HG02798 (cell line): Measurements from ENCODE around the gene TRIM61.
"Not testable (repeated sequence)": the region's sequence is repeated elsewhere in the genome, so short reads cannot be mapped to it uniquely, and the experiment has no call there.

Source experiments
- ATAC-seq: cut with Tn5 transposase; IDR thresholded peaks from one replicate; pipeline ENCODE4 v1.9.1; 2021; ENCODE audit warnings: mild to moderate bottlenecking; ENCODE audit not compliant: unreplicated experiment, poor library complexity

Gene TRIM61

DNA sequence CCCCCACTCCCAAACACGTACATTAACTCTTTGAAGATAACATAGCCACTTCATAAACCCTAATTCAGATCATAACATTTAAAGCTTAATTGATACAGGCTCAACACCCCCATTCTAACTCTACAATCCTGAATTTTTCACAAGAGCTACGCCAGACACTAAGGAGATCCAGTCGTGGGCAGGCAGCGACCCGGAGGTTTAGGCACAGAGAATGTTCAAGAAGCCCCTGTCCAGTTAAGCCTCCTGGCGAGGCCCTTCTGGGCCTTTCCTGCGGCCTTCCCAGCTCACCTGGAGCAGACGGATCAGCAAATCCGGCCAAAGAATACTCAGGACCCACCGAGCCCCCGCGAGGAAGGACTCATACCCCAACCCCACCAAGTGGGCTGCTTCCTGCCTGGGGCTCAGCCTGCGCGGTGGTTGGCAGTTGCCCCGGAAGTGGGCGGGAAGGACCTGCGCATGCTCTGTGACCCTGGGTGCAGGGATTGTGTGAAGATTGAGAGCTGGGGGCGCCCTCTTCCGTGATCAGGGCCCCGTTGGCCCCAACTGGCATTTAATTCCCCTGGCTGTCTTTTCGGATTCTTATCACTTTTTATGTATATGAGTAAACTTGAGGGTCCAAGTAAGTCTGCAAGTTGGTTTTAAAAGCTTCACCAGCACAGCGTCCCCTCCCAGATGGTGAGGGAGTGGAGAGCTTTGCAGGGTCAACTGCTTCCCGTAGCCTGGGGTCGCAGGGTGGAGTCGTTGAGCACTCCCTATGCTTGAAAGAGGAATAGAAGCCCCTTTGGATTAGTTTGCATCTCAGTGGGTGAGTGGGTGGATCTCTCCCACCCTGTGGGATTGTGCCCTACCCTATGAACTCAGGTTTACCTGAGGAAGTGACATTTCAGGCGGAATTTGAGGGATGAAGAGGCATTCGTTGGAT, at the start of gene TRIM61:
TRIM61 (minus strand) TSS at position 415 of the 922 bp plus-strand sequence. CDS start 7,655 bp downstream, outside the sequence.
- peak; percentile 100 for ATAC-seq

DNA sequence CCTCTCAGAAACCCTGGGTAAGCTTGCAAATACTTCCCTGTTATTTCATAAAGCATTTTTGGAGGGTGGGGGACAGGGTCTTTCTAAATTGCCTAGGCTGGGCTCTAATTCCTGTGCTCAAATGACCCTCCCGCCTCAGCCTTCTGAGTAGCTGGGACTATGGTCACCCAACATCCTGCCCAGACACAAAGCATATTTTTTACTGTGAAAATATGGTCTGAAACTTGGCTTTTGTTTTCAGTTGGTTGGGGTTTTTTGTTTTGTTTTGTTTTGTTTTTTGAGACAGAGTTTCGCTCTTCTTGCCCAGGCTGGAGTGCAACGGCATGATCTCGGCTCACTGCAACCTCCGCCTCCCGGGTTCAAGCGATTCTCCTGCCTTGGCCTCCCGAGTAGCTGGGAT, 48.3 kb upstream of the TRIM61 start:
- ATAC-seq: peak; percentile 47

DNA sequence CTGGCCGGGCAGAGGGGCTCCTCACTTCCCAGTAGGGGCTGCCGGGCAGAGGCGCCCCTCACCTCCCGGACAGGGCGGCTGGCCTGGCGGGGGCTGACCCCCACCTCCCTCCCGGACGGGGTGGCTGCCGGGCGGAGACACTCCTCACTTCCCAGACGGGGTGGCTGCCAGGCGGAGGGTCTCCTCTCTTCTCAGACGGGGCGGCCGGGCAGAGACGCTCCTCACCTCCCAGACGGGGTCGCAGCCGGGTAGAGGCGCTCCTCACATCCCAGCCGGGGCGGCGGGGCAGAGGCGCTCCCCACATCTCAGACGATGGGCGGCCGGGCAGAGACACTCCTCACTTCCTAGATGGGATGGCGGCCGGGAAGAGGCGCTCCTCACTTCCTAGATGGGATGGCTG, 42.5 kb upstream of the TRIM61 start:
- not testable (repeated sequence) for ATAC-seq

DNA sequence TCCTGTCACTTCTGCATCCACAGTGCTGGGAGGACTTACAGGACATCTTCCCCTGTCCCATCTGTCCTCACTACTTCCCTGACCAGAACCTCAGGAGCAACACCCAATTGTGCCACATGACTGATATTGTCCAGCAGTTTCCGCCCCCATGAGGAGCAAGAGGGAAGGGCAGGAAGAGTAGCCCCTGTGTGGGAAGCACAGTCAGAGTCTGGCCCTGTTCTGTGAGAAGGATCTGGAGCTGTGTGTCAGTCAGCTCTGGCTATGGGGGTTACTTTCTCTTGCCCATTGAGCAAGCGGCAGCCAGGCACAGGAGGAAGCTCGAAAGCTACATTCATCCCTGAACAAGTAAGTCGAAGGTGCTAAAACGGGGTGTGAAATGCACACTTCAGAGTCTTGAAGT, 39.5 kb upstream of the TRIM61 start:
- peak; percentile 70 for ATAC-seq

DNA sequence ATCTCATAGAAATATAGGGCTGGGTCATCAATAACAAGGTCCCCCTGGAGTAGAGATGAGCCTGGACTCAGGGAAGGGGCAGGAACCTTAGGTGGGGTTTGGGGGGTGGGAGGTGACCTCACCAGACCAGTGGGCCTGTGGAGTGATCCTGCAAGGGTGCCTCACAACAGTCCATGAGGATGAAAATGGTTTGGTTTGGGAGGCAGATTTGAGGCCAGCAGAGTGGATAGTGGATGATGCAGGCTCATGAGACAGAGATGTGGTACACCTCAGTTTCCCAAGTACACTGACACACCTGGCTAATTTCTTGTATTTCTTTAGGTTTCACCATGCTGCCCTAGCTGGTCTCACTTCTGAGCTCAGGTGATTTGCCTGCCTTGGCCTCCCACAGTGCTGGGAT, 36.2 kb upstream of the TRIM61 start:
- ATAC-seq: no peak

DNA sequence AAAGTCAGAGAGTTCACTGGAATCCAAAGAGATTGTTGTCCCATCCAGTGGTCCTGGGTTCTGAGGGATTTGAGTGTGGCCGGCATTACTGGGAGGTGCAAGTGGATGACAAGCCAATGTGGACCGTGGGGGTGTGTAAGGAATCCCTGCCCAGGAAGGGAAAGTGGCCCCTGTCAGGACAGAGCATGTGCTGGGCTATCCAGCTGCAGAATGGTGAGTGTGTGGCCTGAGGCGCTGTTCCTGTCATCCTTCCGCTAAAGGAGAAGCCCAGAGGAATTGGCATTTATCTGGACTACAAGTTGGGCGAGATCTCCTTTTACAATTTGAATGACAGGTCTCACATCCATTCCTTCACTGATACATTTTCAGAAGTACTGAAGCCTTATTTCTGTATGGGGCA, 33.9 kb upstream of the TRIM61 start:
- ATAC-seq: no peak

DNA sequence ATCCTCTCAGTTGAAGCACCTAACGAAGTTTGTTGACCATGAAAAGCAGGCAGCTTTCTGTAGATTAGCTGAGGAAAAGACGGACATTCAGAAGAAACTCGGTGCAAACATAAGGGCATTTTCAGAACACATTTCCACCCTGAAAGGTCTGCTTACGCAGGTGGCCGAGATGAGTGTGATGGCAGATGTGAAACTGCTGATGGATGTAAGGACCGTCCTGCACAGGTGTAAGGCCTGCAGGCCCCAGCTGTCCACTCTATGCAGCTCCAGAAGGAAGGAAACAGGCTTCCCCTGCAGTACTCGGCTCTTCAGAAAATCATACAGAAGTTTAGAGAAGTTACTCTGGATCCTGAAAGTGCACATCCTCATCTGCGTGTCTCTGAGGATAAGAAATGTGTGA, 33.5 kb upstream of the TRIM61 start:
- no peak for ATAC-seq

DNA sequence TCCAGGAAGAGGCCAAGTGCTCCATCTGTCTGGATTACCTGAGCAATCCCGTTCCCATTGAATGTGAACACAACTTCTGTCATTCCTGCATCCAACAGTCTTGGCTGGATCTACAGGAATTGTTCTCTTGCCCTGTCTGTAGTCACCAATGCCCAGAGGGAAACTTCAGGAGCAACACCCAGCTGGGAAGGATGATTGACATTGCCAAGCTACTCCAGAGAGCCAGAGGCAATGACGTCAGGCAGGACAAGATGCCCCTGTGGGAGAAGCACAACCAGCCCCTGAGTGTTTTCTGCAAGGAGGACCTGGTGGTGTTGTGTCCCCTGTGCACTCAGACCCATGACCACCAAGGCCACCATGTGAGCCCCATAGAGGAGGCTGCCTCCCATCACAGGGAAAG, 33.0 kb upstream of the TRIM61 start:
- no peak for ATAC-seq

DNA sequence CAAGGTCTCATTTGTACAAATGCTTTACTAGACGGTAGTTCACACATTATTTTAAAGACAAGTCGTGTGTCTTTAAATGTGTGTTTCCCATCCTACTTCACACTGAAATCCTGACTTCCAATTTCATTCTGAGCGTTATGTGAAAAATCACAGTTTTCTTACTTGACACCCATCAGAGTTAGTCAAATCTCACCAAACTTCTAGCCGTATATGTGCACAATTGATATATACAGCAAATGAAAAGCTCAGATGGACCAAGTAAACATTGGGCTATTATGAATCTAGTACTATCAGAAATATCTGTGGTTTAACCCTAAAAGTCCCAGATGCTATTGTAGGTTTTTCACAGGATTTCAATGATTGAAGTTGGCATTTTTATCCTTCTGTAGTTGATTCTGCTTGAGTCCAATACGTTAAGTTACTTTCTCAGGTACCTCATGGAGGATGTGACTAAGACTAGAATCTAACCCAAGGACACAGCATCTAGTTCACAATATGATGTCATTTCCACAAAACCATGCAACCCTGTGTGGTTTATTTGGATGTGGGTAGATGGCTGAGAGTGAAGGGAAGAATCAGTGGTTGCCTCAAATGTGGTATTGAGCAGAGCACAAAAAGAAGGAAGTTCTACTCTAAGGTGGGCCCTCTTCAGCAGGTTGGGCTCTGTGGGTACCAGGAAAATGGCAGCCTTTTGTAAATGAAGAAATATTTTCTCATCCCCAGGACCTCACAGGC, 32.2 kb upstream of the TRIM61 start:
- peak; percentile 67 for ATAC-seq

DNA sequence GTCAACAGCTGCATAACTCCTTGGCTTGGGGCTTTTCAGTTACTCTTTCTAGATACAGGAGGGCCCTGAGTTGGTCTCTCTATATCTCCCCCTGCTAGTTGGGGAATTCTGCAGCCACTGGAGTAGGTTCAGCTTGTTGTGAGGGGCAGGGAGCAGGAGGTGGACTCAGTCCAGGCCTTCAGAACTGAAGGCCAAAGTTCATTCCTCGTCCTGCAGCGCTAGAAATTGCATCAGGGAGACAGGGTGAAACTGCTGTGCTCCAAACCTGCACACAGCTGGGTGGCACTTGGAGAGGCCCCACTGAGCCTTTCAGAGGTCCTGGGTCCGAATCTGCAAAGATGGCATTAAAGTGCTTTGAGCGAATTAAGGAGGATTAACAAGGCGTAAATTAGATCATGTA, 29.4 kb upstream of the TRIM61 start:
- ATAC-seq: no peak

DNA sequence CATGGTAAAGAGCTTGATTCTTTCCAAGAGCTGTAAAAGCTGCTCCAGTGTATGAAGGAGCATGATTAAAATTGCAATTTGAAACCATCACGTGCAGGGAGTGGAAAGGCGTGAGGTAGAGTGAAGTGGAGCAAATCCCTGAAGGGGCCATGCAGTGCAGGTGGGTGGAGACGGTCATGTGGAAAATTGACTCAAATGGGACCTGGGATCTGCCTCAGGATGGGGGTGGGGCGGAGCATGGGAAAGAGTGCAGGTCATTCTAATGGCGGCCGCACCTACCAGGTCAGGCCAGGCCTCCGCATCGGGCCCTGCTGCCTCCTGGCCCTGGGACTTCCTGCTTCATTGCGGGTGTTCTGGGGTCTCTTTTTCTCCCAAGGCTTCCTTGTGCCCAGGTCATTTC, 29.0 kb upstream of the TRIM61 start:
- ATAC-seq: no peak

DNA sequence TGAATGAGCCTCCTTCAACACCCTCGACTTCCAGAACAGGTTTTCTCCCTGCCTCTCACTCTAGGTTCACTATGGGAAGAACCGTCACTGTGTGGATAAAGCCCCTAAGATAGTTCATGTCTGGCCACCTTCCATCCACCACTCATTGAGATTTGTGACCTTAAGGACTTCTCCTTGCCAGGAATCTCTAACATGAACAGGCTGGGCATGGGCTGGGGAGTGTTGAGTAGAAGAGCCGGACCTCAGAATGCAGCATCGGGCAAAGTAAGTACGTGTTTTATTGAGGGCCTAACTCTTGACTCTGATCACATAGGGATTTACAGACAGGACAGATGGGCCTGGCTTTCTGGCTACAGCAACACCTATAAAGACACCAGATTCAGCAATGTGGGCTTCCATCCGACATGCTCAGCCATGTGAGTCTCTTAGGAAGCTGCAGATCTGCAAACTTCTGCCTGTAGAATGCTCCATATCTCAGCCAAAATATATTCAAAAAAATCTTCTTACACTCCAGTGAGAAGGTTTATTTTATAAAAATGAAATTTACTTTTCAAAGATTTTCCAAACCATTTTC, 28.0 kb upstream of the TRIM61 start:
- no peak for ATAC-seq

DNA sequence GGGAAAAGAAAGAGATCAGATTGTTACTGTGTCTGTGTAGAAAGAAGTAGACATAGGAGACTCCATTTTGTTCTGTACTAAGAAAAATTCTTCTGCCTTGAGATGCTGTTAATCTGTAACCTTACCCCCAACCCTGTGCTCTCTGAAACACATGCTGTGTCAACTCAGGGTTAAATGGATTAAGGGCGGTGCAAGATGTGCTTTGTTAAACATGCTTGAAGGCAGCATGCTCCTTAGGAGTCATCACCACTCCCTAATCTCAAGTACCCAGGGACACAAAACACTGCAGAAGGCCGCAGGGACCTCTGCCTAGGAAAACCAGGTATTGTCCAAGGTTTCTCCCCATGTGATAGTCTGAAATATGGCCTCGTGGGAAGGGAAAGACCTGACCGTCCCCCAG, 24.5 kb upstream of the TRIM61 start:
- not testable (repeated sequence) for ATAC-seq

DNA sequence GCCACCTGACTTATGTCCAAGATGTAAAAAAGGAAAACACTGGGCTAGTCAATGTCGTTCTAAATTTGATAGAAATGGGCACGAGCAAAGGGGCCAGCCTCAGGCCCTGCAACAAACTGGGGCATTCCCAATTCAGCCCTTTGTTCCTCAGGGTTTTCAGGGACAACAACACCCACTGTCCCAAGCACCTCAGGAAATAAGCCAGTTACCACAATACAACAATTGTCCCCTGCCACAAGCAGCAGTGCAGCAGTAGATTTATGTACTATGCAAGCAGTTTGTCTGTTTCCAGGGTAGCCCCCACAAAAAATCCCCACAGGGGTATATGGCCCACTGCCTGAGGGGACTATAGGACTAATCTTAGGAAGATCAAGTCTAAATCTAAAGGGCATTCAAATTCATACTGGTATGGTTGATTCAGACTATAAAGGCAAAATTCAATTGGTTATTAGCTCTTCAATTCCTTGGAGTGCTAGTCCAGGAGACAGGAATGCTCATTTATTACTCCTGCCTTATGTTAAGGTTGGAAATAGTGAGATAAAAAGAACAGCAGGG, 21.1 kb upstream of the TRIM61 start:
- not testable (repeated sequence) for ATAC-seq

DNA sequence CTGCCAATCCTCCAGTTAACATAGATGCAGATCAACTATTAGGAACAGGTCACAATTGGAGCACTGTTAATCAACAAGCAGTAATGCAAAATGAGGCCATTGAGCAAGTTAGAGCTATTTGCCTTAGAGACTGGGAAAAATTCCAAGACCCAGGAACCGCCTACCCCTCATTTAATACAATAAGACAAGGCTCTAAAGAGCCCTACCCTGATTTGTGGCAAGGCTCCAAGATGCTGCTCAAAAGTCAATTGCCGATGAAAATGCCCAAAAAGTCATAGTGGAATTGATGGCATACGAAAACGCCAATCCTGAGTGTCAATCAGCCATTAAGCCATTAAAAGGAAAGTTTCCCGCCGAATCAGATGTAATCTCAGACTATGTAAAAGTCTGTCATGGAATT, 20.5 kb upstream of the TRIM61 start:
- no peak for ATAC-seq

DNA sequence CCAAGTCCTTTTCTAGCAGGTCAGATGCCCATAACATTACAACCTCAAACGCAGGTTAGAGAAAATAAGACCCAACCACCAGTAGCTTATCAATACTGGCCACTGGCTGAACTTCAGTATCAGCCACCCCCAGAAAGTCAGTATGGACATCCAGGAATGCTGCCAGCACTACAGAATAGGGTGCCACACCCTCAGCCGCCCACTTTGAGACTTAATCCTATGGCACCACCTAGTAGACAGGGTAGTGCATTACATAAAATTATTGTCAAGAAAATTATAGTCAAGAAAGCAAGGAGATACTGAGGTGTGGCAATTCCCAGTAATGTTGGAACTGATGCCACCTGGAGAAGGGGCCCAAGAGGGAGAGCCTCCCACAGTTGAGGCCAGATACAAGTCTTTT, 19.9 kb upstream of the TRIM61 start:
- no peak for ATAC-seq

DNA sequence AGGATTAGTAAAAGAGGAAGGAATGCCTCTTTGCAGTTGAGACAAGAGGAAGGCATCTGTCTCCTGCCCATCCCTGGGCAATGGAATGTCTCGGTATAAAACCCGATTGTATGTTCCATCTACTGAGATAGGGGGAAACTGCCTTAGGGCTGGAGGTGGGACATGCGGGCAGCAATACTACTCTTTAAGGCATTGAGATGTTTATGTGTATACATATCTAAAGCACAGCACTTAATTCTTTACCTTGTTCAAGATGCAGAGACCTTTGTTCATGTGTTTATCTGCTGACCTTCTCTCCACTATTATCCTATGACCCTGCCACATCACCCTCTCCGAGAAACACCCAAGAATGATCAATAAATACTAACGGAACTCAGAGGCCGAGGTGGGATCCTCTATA, 18.7 kb upstream of the TRIM61 start:
- not testable (repeated sequence) for ATAC-seq

DNA sequence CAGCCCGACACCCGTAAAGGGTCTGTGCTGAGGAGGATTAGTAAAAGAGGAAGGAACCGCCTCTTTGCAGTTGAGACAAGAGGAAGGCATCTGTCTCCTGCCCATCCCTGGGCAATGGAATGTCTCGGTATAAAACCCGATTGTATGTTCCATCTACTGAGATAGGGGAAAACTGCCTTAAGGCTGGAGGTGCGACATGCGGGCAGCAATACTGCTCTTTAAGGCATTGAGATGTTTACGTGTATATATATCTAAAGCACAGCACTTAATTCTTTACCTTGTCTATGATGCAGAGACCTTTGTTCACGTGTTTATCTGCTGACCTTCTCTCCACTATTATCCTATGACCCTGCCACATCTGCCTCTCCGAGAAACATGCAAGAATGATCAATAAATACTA, 13.3 kb upstream of the TRIM61 start:
- ATAC-seq: not testable (repeated sequence)

DNA sequence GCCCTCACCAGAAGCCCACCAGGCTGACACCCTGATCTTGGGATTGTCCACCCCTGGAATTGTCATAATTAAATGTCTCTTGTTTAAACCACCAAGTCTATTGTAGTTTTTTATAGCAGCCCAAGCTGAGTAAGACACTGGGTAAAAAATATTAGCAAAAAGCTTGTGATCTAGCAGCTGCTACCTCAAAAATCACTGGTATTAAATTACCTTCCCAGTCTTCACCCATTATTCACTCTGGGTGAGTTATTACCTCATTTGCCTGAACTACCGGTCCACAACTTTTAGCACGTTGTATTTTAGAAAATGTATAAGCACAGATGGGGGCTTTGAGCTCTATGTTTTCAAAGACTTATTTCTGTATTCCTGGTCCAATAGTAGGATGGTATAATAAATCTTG, 12.0 kb upstream of the TRIM61 start:
- ATAC-seq: no peak

DNA sequence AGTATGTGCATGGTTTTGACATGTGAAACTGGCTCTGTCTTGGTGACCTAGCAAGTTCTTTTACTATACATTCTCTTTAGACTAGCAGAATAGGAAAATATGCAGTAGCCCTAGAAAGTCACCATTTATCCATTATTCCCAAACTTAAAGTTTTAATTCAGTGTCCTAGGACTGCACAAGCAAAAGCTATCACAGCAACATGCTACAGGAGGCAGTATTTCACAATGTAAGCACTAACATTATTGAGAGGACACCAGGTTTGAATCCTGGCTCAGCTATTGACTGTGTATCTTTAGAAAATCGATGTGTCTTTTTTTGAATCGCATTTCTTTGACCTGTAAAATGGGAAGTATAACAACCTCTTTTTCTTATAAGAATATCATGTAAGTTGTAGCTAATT, 5.5 kb downstream of the TRIM61 start:
- ATAC-seq: not testable (repeated sequence)

DNA sequence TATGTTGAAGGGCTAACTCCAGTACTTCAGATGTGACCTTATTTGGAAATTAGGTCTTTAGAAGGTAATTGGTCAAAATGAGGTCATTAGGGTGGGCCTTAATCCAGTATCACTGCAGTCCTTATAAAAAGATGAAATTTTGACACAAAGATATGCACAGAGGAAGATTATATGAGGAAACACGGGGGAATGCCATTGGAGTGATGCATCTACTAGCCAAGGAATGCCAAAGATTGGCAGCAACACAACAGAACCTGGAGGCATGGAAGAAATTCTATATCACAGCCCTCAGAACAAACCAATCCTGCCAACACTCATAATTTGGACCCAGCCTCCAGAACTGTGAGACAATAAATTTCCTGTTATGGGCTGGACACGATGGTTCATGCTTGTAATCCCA, 17.6 kb downstream of the TRIM61 start:
- ATAC-seq: no peak
